Measurements from ENCODE around the gene SUMF1.

The SUMF1 gene

GRCh38 chr3:4411236-4411635 lies 55.8 kb downstream of the SUMF1 start (continued):
- TF ChIP-seq SNAI2 (CRISPR knock-in tag; IDR thresholded peaks at IDR 0.05): no peak
- no peak for TF ChIP-seq ZNF70 (CRISPR knock-in tag; IDR thresholded peaks at IDR 0.05)
- no peak for TF ChIP-seq ZC3H10 (CRISPR knock-in tag; IDR thresholded peaks at IDR 0.05)
- no peak for TF ChIP-seq PPARA (CRISPR knock-in tag; IDR thresholded peaks at IDR 0.05; ENCODE audit: borderline replicate concordance)
- TF ChIP-seq ZFP3 (CRISPR knock-in tag; IDR thresholded peaks at IDR 0.05): no peak
- TF ChIP-seq ISL1 (CRISPR knock-in tag; IDR thresholded peaks at IDR 0.05): no peak
- TF ChIP-seq PATZ1 (CRISPR knock-in tag; IDR thresholded peaks at IDR 0.05; ENCODE audit: borderline replicate concordance): no peak

- no peak for TF ChIP-seq ZNF70 (CRISPR knock-in tag; IDR thresholded peaks at IDR 0.05)
- TF ChIP-seq SNAI2 (CRISPR knock-in tag; IDR thresholded peaks at IDR 0.05): no peak
- TF ChIP-seq ARNTL (CRISPR knock-in tag; IDR thresholded peaks at IDR 0.05; ENCODE audit: borderline replicate concordance, low read depth): no peak
- no peak for TF ChIP-seq ISL1 (CRISPR knock-in tag; IDR thresholded peaks at IDR 0.05)
- no peak for TF ChIP-seq CSRNP3 (CRISPR knock-in tag; IDR thresholded peaks at IDR 0.05)
- no peak for TF ChIP-seq GLIS3 (CRISPR knock-in tag; IDR thresholded peaks at IDR 0.05)
- TF ChIP-seq PPARA (CRISPR knock-in tag; IDR thresholded peaks at IDR 0.05; ENCODE audit: borderline replicate concordance): no peak
- no peak for TF ChIP-seq CREB5 (CRISPR knock-in tag; IDR thresholded peaks at IDR 0.05; ENCODE audit: low read depth)
- no peak for TF ChIP-seq OSR1 (CRISPR knock-in tag; IDR thresholded peaks at IDR 0.05)
- TF ChIP-seq, protein P1, sequence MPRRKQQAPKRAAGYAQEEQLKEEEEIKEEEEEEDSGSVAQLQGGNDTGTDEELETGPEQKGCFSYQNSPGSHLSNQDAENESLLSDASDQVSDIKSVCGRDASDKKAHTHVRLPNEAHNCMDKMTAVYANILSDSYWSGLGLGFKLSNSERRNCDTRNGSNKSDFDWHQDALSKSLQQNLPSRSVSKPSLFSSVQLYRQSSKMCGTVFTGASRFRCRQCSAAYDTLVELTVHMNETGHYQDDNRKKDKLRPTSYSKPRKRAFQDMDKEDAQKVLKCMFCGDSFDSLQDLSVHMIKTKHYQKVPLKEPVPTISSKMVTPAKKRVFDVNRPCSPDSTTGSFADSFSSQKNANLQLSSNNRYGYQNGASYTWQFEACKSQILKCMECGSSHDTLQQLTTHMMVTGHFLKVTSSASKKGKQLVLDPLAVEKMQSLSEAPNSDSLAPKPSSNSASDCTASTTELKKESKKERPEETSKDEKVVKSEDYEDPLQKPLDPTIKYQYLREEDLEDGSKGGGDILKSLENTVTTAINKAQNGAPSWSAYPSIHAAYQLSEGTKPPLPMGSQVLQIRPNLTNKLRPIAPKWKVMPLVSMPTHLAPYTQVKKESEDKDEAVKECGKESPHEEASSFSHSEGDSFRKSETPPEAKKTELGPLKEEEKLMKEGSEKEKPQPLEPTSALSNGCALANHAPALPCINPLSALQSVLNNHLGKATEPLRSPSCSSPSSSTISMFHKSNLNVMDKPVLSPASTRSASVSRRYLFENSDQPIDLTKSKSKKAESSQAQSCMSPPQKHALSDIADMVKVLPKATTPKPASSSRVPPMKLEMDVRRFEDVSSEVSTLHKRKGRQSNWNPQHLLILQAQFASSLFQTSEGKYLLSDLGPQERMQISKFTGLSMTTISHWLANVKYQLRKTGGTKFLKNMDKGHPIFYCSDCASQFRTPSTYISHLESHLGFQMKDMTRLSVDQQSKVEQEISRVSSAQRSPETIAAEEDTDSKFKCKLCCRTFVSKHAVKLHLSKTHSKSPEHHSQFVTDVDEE (CRISPR knock-in tag; IDR thresholded peaks at IDR 0.05): no peak
- TF ChIP-seq PATZ1 (CRISPR knock-in tag; IDR thresholded peaks at IDR 0.05; ENCODE audit: borderline replicate concordance): no peak
- no peak for TF ChIP-seq ESRRG (CRISPR knock-in tag; IDR thresholded peaks at IDR 0.05)
- no peak for TF ChIP-seq CSDC2 (CRISPR knock-in tag; IDR thresholded peaks at IDR 0.05)
- TF ChIP-seq, protein P2, sequence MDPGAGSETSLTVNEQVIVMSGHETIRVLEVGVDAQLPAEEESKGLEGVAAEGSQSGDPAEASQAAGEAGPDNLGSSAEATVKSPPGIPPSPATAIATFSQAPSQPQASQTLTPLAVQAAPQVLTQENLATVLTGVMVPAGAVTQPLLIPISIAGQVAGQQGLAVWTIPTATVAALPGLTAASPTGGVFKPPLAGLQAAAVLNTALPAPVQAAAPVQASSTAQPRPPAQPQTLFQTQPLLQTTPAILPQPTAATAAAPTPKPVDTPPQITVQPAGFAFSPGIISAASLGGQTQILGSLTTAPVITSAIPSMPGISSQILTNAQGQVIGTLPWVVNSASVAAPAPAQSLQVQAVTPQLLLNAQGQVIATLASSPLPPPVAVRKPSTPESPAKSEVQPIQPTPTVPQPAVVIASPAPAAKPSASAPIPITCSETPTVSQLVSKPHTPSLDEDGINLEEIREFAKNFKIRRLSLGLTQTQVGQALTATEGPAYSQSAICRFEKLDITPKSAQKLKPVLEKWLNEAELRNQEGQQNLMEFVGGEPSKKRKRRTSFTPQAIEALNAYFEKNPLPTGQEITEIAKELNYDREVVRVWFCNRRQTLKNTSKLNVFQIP (CRISPR knock-in tag; IDR thresholded peaks at IDR 0.05; ENCODE audit: borderline replicate concordance, low read depth): no peak
- ATAC-seq: no peak
Measured at GRCh38 chr3:4410606-4411005, 56.5 kb downstream of the SUMF1 start.

DNA sequence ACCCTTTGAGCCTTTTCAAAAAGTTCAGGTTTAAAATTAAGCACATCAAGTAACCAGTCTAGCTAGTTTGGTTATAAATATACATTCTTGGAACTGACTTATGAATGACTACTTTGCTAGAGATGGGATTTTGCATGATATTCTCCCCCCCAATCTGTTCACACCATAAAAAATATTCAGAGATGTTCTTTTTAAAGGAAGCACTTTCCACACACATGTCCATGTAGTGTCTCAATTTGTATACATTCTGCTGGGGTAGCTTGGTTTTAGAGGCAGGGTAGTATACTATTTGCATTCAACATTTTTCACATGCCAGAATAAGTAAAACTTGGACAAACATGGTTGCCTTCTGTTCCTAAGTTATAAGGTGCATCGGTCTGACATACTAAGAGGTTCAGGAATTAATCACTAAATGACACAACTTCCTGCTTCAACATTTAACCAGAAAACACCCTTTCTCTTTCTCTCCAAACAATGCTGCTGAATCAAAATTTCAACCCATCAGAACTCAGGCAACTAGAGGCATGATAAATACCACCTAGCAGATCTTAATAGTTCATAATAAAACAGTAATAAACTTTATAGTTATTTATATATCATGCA lies 57.0 kb downstream of the SUMF1 start:
- no peak for ATAC-seq
- TF ChIP-seq ARNTL (CRISPR knock-in tag; IDR thresholded peaks at IDR 0.05; ENCODE audit: borderline replicate concordance, low read depth): no peak
- no peak for TF ChIP-seq BACH2 (CRISPR knock-in tag; IDR thresholded peaks at IDR 0.05; ENCODE audit: borderline replicate concordance)
- TF ChIP-seq ZNF70 (CRISPR knock-in tag; IDR thresholded peaks at IDR 0.05): no peak
- no peak for TF ChIP-seq ISL1 (CRISPR knock-in tag; IDR thresholded peaks at IDR 0.05)
- no peak for TF ChIP-seq CSDC2 (CRISPR knock-in tag; IDR thresholded peaks at IDR 0.05)
- TF ChIP-seq, protein P2 (CRISPR knock-in tag; IDR thresholded peaks at IDR 0.05; ENCODE audit: borderline replicate concordance, low read depth): no peak
- no peak for TF ChIP-seq ZFP30 (CRISPR knock-in tag; IDR thresholded peaks at IDR 0.05)
- TF ChIP-seq ZC3H10 (CRISPR knock-in tag; IDR thresholded peaks at IDR 0.05): no peak
- TF ChIP-seq TOX (CRISPR knock-in tag; IDR thresholded peaks at IDR 0.05; ENCODE audit: borderline replicate concordance): no peak
- TF ChIP-seq ZNF8 (CRISPR knock-in tag; IDR thresholded peaks at IDR 0.05): no peak
- no peak for TF ChIP-seq ESRRG (CRISPR knock-in tag; IDR thresholded peaks at IDR 0.05)
- TF ChIP-seq RARB (CRISPR knock-in tag; IDR thresholded peaks at IDR 0.05): no peak
- TF ChIP-seq, protein P1 (CRISPR knock-in tag; IDR thresholded peaks at IDR 0.05): no peak
